Measurements from ENCODE around the gene LSM14B.

Gene LSM14B

GRCh38 chr20:62133051-62133845, 11.0 kb downstream of the LSM14B start:
- DNase-seq, result no peak

DNA sequence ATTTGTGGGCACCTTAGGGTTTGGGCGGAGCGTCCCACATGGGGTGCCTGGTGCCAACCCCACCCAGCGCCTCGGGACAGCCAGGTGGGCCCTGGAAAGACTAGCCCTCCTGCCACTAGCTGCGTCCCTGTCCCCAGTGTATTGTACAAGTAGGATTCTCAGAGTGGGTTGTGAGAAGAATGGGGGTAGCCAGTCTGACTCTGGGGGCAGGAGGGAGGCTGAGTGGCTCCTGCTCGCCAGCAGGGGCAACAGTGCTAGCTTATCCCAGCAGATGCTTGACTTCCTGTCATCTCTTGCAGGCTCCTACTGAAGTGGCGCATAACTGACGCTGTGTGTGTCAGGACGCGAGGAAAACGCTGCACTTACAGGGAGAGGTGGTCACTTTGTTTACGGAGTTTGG, 11.6 kb downstream of the LSM14B start:
- no peak for DNase-seq

DNA sequence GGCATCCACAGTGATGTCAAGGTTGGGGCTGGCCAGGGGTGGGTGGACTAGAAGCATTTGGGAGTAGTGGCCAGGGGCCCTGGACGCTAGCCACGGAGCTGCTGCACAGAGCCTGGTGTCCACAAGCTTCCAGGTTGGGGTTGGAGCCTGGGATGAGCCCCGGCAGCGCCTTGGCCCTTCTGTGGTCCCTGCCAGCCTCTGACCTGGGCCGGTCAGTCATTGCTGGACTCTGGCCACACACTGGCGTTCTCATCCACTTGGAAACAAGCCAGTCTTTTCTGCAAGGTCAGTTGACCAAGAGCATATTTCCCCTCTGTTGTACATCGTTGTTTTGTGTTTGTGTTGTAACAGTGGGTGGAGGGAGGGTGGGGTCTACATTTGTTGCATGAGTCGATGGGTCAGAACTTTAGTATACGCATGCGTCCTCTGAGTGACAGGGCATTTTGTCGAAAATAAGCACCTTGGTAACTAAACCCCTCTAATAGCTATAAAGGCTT, 12.5 kb downstream of the LSM14B start:
- DNase-seq, result no peak

DNA sequence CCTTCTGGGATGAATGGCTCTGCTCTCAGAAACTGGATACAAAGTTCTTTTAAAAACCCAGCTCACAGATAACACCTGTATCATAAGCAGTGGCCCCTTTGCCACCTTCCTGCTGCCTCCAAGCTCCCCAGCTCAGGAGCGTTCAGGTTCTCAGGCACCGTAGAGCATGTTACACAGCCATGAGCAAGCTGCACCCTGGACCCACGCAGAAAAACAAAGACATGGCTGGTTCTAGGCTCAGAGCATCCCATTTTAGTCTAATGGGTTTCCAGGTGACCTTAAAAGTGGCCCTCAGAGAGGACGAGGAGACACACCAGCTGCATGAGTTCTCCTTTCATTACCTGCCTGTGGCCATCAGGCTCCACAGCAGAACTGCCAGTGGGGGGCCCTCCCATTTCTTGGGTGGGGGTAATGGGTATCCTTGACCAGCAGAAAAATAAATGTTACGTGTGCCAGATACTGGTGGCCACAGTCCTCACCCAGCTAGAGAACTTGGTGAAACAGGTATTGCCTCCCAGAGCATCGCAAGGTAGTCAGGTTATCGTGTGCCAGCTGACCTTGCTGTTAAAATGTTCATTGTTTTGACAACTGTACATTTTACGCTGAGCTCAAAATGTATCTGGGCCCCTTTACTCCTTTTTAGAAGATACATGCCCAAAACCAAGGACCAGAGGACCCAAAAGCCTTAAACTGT, 13.4 kb downstream of the LSM14B start:
- DNase-seq, result no peak

DNA sequence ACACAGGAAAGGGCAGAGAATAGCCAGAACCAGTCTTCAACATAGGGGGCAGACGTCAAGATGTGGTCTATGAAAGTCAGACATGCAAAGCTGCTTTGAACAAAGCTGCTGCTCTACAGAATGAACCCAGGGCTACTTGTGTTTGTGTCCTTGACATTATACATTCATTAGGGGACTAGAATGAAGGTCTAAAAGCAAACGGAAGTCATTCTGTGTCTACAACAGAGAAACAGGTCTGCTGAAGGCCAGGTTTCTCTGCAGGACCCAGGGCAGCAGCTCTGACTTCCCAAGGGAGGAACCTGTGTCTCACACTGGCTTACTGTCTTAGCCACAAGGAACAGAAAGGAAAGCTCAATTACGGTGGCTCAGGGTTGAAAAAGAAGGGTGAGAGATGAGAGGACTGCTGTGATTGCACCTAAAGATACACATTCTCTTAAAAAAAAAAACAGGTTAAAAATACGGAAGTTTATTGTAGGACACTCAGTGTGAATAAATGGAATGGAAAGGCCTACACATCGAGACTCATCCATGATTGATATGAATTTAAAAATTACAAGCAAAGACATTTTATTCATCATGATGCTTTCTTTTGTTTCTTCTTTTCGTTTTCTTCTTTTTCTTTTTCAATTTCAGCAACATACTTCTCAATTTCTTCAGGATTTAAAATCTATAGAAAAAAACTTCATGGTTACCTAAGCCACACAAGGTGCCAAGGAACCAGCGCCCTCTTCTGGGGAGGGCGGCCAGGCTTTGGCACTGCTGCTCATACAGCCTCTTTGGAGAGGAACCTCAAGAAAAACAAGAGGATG, 14.2 kb downstream of the LSM14B start:
- DNase-seq, result peak; percentile 78

DNA sequence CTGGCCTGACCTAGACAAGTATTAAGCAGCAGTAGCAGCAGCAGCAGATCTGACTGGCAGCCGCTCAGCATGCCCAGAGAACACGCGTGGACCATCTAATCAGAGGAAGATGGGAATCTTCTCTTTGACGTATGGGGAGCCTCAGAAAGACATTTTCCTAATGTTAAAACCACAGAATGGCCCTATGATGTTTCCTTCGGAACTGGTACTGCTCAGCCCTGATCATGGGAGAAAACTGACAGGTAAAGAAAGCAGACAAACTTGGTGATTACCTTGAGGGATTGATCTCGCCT, 14.8 kb downstream of the LSM14B start:
- no peak for DNase-seq

GRCh38 chr20:62137478-62138203, 15.4 kb downstream of the LSM14B start:
- no peak for DNase-seq

DNA sequence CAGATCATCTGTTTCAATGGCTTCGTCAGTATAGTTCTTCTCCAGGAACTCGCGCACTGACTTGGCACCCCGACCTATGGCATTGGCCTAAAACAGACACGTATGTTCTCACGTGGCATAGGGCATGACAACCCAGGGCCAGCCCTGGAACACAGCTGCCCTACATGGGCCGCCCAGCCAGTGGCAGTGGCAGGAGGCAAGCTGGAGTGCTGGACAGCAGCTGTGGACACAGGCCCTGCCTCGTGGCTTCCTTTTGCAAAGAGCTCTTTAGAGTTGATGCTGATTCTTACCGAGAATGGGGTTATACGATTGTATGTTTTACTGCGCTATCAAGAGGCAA, 15.9 kb downstream of the LSM14B start:
- DNase-seq, result no peak

- no peak for DNase-seq
Measured at GRCh38 chr20:62138912-62139311, 16.6 kb downstream of the LSM14B start.

GRCh38 chr20:62139636-62140035, 17.4 kb downstream of the LSM14B start:
- no peak for DNase-seq

DNA sequence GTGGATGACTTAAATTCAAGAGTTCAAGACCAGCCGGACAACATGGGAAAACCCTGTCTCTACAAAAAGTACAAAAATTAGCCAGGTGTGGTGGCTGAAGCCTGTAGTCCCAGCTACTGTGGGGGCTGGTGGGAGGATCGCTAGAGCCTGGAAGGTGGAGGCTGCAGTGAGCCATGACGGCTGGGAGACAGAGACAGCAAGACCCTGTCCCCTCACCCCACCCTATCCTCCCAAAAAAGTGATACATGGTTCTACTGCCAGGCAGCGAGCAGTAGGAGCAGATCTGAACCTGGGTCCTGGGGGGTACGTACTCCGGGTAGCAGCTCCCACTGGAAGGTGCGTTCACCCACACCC, 18.7 kb downstream of the LSM14B start:
- no peak for DNase-seq

DNA sequence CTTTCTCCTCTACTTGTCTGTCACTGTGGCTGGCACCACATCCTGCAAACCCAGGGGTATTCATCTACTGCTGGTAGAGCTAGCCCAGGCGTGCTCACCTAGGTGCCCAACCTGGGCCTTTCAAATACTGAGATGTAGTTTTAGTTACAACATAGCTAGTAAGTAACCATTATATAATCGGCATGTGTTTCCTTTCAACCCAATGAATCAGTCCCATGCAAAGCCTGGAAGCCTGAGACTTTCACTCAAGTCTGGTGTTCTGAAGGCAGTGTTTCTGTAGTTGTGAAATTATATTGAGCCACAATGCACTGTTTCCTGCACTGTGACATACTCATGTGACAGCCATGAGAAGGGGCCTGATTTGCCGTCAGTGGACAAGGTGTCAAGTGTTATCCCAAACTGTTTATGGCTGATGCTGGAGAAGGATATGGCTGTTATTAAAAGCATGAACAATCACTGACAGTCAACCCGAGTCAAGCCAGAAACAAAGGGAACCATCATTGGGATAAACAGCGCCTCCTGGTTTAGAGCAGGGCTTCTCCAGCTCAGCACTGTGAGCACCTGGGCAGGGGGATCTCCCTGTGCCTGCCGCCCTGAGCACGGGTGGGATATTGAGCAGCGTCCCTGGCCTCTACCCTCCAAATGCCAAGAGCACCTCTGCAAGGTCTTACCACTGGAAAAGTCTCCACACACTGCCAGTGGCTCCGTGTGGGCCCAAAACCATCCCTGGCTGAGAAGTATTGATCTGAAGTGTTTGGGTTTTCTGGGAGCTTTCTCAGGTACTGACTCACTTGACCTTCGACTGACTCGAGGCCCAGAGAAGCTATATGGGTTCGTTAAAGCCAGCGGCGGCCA, 19.3 kb downstream of the LSM14B start:
- DNase-seq, result no peak

GRCh38 chr20:62142252-62143080, 20.2 kb downstream of the LSM14B start:
- no peak for DNase-seq

DNA sequence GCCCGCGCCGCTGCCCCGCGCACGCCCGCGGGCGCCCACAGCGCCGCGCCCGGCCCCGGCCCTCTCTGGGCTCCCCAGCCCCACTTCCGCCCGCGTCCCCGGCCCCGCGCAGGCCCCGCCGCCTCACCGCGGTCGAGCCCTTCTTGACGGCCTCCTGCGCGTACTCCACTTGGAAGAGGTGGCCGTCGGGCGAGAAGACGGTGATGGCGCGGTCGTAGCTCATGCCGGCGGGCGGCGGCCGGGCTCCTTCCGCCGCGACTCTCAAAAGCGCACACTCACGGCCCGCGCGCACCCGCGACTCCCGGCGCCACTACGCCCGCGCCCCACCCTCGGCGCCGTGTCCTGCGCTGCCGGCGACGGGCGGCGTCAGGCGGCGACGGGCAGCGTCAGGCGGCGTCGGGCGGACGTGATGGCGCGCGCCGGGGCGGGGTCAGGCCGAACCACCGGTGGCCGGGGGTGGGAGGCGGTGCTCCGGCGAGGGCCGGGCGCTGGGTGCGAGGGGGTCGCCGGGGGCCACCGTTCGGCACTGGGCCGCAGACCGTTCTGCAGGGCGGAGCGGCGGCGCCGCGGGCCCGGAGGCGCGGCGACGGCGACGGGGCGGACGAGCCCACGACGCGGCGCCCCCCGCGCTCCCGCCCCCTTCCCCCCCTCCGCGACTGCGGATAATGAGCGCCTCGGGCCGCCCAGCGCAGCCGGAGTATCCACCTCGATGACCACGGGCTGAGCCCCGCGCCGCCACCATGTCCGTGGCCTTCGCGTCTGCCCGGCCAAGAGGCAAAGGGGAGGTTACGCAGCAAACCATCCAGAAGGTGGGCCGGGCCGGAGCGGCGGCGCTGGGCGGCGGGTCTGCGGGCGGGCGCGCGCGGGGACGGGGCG, 21.0 kb downstream of the LSM14B start, which contains the start of the genes PSMA7 and SS18L1:
TSS of gene PSMA7 (minus strand) at position 314 of the 876 bp plus-strand sequence. CDS start at position 223, 91 bp downstream.
TSS of gene SS18L1 (plus strand) at position 689 of the 876 bp plus-strand sequence. CDS start at position 741, 52 bp downstream.
- DNase-seq, result peak; percentile 90

GRCh38 chr20:62143957-62144825, 21.9 kb downstream of the LSM14B start:
- peak; percentile 63 for DNase-seq

- DNase-seq, result no peak
Measured at GRCh38 chr20:62145688-62146018, 23.4 kb downstream of the LSM14B start.

GRCh38 chr20:62146019-62146755, 23.9 kb downstream of the LSM14B start:
- no peak for DNase-seq

DNA sequence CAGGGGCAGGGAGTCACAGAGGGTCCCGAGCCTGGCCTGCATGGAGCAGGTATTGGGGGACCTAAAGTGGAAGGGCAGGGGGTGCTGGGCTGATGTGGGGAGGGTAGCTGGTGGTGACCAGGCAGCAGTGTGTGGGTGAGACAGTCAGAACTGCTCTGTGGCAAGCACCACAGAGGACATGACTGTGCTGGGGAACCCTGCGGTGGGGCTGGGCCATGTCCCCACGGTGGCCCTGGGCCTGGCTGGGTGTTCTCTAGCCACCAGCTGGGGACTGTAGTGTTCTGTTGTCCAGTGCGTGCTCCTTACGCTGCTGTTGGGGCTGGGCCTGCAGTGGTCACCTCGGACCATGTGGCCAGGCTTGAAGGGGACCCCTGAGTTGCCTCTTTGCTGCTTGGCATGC, 24.9 kb downstream of the LSM14B start:
- no peak for DNase-seq

Measured in femur (tissue), 1 donor.